HG02943 (cell line): ENCODE results near the gene OAS3.

ENCODE experiments used
- ATAC-seq: cut with Tn5 transposase; IDR thresholded peaks from one replicate; pipeline ENCODE4 v1.9.1; 2021; ENCODE audit warnings: mild to moderate bottlenecking, low read depth, moderate library complexity; ENCODE audit not compliant: unreplicated experiment

OAS3 gene

DNA sequence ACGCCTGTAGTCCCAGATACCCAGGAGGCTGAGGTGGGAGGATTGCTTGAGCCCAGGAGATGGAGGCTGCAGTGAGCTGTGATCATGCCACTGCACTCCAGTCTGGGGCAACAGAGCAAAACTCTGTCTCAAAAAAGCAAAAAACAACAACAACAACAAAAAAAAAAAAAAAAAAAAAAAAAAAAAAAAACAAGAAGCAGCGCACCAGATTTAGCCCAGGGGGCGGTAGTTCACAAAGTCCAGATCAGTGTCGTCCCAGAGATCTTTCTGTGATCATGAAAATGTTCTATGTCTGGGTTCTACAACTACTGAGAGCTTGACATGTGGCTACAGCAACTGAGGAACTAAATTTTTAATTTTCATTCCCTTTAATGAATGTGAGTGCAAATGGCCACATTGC, 67.5 kb downstream of the OAS3 start:
- no peak for ATAC-seq

DNA sequence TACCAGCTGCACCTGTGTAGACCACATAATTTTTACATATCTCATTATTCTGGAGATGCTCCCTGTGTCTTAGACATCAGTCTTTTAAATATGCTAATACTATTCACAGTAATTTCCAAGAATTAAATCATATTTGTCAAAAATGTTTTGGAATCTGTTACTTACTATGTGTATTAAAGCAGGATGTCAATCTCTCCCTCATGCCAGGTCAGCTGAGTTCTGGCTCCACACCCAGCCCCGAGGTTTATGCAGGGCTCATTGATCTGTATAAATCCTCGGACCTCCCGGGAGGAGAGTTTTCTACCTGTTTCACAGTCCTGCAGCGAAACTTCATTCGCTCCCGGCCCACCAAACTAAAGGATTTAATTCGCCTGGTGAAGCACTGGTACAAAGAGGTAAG, 67.9 kb downstream of the OAS3 start:
- ATAC-seq: no peak

DNA sequence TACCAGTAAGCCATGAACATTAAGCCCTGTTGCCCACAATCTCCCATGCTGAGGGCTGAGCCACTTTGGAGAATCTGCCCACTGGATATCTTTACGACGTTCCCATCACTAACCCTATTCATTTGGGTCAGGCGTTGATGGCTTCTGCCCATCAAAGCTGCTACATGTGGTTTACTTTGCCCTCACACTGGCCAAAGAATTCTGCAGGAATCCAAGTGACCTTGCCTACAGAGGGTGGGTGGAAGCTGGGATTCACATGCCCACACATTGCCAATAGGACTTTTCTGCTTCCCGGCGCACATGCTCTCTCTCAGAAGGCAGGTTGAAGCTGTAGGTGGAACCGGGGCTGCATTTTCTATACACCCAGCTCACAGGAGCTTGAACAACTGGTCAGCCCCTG, 68.4 kb downstream of the OAS3 start:
- ATAC-seq: no peak

DNA sequence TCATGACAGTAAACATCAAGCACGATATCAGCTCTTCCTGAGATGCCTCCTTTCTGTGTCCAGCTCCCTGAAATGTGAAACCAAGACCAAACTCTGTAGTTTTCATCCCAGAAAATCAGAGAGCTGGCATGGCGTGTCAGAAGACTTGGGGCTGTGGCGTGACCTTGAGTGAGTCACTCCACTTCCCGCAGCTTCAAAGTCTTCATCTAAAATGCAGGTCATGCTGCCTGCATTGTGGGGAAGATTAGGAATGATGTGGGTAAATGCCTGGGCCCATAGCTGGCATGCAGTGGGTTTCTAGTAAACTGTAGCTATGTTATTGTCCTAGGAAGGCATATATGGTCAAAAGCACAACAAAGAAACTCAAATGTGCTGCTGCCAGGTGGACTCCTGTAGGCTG, 68.9 kb downstream of the OAS3 start:
- ATAC-seq: no peak

DNA sequence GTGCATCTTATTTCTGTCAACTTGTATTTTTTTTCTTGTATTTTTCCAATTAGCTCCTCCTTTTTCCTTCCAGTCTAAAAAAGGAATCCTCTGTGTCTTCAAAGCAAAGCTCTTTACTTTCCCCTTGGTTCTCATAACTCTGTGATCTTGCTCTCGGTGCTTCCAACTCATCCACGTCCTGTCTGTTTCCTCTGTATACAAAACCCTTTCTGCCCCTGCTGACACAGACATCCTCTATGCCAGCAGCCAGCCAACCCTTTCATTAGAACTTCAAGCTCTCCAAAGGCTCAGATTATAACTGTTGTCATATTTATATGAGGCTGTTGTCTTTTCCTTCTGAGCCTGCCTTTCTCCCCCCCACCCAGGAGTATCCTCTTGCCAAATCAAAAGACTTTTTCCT, 72.4 kb downstream of the OAS3 start:
- ATAC-seq: no peak

DNA sequence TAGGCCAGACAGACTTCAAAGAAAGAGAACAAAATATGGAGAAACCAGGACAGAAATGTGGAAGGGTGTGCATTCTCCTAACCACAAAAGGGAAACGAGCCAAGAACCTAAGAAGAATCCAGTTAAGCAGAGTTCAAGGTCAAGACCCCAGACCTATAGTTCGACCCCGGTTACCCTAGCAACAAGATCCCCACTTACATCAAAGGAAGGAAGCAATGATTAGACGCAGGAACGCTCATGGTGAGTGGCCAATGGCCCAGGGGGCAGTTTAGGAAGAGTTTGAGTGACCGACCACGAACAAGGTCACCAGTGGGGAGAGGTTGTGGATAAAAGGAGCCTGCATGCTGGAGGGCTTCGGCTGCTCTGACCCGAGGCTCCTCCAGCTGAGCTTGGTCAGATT, 76.3 kb downstream of the OAS3 start:
- no peak for ATAC-seq

DNA sequence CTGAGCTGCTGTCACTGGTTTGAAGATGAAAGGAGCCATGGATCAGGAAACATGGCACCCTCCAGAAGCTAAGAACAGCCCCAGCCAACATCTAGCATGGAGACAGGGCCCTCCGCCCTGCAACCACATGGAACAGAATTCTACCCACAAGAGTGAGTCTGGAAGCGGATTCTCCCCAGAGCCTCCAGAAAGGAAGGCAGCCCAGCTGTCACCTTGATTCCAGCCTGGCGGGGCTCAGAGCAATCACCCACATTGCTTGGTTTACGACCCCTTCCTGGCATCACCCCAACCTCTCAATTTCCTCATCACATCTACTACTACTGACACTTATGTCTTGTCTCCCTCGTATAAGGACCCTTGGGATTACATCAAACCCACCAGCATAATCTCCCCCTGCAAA, 78.5 kb downstream of the OAS3 start:
- no peak for ATAC-seq

DNA sequence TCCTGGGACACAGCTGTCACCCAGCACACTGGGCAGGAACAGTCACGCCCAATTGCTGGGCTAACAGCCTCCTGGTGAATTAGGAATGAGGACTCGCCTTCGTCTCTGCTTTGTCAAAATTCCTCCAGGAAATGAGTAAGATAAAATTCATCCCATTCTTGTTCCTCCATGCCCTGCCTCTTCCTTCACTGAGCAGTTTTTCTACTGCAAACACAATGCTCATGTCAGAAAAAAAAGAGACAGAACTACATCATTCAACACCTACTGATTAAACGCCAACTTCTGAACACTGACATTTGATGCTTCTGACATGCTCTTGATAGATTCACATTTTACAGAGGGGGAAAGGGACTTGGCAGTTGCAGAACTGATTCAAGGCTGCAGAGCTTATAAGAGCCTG, 80.8 kb downstream of the OAS3 start:
- no peak for ATAC-seq

DNA sequence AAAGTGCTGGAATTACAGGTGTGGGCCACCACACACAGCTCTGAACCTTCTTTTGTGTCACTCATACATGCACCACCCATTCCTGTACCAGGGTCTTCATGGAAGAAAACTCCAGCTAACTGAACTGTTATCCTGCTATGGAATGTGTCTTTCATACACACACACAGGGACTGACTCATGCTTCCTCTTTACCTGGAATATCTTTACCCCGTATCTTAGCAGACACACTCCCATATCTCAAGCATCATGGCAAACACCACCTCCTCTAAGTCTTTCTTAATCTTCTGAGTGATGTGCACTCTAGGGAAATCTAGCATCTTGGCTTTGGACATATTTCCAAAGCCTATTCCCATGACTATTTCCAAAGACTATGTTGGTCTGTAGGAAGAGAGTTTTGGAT, 83.2 kb downstream of the OAS3 start:
- no peak for ATAC-seq
